HCT116 (cell line): ENCODE measurements around the gene AHNAK. TPM values are rescaled to one million over a fixed set of nuclear protein-coding genes. Genes with fewer than 3 reads are reported as not detected.

Source experiments
- ATAC-seq: fragments of 200-7000 bp; cut with Tn5 transposase; 2 replicates; pipeline ENCODE4 v1.9.1; 2020; ENCODE audit warnings: mild to moderate bottlenecking, moderate library complexity
- BruUV-seq: library from RNA; stranded (reverse); fragments of 400-500 nt; replicated peaks from 2 replicates; lab custom pipeline; 2021; lab: Mats Ljungman, UMichigan
- CTCF ChIA-PET: fragments of 300-600 bp; sonication (Branson Sonifier 250); formaldehyde crosslinking; loops from one replicate; lab custom pipeline; 2021; ENCODE audit warnings: antibody characterized with exemption; lab: Charles Lee
- POLR2A ChIA-PET: fragments of 300-600, 350-600 bp; sonication (Branson Sonifier 250); formaldehyde crosslinking; loops from one replicate; lab custom pipeline; 2021; ENCODE audit warnings: antibody characterized with exemption; lab: Charles Lee
- RAD21 ChIA-PET, 2 experiments: fragments of 300-600 bp; sonication (Branson Sonifier 250); formaldehyde crosslinking; loops; one replicate each; lab custom pipeline; 2023; ENCODE audit warnings: low total read pairs in 2 of 2; ENCODE audit not compliant: uncharacterized antibody in 2 of 2, unreplicated experiment in 2 of 2, low non-redundant PET in 1 of 2; lab: Charles Lee
- DNase-seq: peaks from one replicate; pipeline ENCODE4 v3.0.0-alpha.2; 2010; ENCODE audit warnings: low read depth, low spot score
- H2AFZ ChIP-seq: fragments of 200-600 bp; shearing (Covaris generic), sonication (generic); 2 replicates; pipeline ENCODE4 v1.6.1; 2017; ENCODE audit warnings: low read depth, mixed run types, mixed read lengths, antibody characterized with exemption, low read length; ENCODE audit not compliant: poor library complexity, severe bottlenecking
- H3K27ac ChIP-seq: 2 replicates; pipeline ENCODE4 v1.5.1; 2012; ENCODE audit warnings: low read depth, low read length
- H3K27me3 ChIP-seq: fragments of 200-600 bp; sonication (generic); 2 replicates; pipeline ENCODE4 v1.6.1; 2016; ENCODE audit warnings: mixed run types, low read length, mixed read lengths; ENCODE audit not compliant: insufficient read depth
- H3K36me3 ChIP-seq, 2 experiments: fragments of 200-500 bp in 1 of 2; fragments of 200-600 bp in 1 of 2; sonication (Bioruptor generic) in 1 of 2; sonication (generic) in 1 of 2; 2 replicates each; pipeline versions ENCODE4 v1.5.1 to v1.6.1; 2014 to 2016; ENCODE audit warnings: low read length in 2 of 2, inconsistent platforms in 1 of 2, mixed read lengths in 1 of 2, mixed run types in 1 of 2; ENCODE audit not compliant: insufficient read depth in 2 of 2, control insufficient read depth in 1 of 2
- H3K4me1 ChIP-seq, 2 experiments: fragments of 200-600 bp in 1 of 2; sonication (generic) in 1 of 2; 2 replicates each; pipeline versions ENCODE4 v1.5.1 to v1.6.1; 2012 to 2017; ENCODE audit warnings: low read length in 2 of 2, inconsistent platforms in 1 of 2, mild to moderate bottlenecking in 1 of 2, mixed read lengths in 1 of 2, mixed run types in 1 of 2, moderate library complexity in 1 of 2; ENCODE audit not compliant: insufficient read depth in 2 of 2, control insufficient read depth in 1 of 2
- H3K4me2 ChIP-seq: fragments of 200-600 bp; sonication (generic); 2 replicates; pipeline ENCODE4 v1.6.1; 2017; ENCODE audit warnings: mixed run types, low read length, mixed read lengths
- H3K4me3 ChIP-seq, 2 experiments: fragments of 200-600 bp in 1 of 2; sonication (generic) in 1 of 2; replicated peaks in 1 of 2; 2 replicates each; pipeline ENCODE4 v1.5.1; 2011 to 2016; ENCODE audit warnings: low read length in 2 of 2, control low read depth in 1 of 2, low read depth in 1 of 2, mild to moderate bottlenecking in 1 of 2, mixed read lengths in 1 of 2, mixed run types in 1 of 2
- H3K79me2 ChIP-seq: fragments of 200-600 bp; sonication (generic); 2 replicates; pipeline ENCODE4 v1.6.1; 2017; ENCODE audit warnings: mild to moderate bottlenecking, mixed run types, low read length, moderate library complexity, mixed read lengths; ENCODE audit not compliant: insufficient read depth
- H3K9ac ChIP-seq: fragments of 200-600 bp; sonication (generic); 2 replicates; pipeline ENCODE4 v1.6.1; 2016; ENCODE audit warnings: low read length, mixed read lengths
- H3K9me2 ChIP-seq: fragments of 200-600 bp; sonication (generic), shearing (Covaris generic); 2 replicates; pipeline ENCODE4 v1.6.1; 2017; ENCODE audit warnings: mixed run types, mild to moderate bottlenecking, moderate library complexity; ENCODE audit not compliant: insufficient read depth
- H3K9me3 ChIP-seq, 2 experiments: fragments of 200-500 bp in 1 of 2; fragments of 200-600 bp in 1 of 2; sonication (Bioruptor generic) in 1 of 2; sonication (generic) in 1 of 2; 2 replicates each; pipeline ENCODE4 v1.6.1; 2014 to 2017; ENCODE audit warnings: low read length in 2 of 2, mixed read lengths in 2 of 2, inconsistent platforms in 1 of 2, low read depth in 1 of 2, mild to moderate bottlenecking in 1 of 2, mixed run types in 1 of 2, moderate library complexity in 1 of 2; ENCODE audit not compliant: control insufficient read depth in 1 of 2, insufficient read depth in 1 of 2
- H4K20me1 ChIP-seq: fragments of 200-600 bp; sonication (generic), shearing (Covaris generic); 2 replicates; pipeline ENCODE4 v1.6.1; 2017; ENCODE audit warnings: mixed run types, mild to moderate bottlenecking, moderate library complexity; ENCODE audit not compliant: insufficient read depth
- EGR1 ChIP-seq: IDR thresholded peaks from 2 replicates; pipeline ENCODE4 v1.6.1; 2012; ENCODE audit warnings: low read depth
- POLR2AphosphoS5 ChIP-seq: IDR thresholded peaks from 2 replicates; pipeline ENCODE4 v1.6.1; 2011; ENCODE audit warnings: mild to moderate bottlenecking, low read depth, low read length, moderate library complexity
- RAD21 ChIP-seq: IDR thresholded peaks from 2 replicates; pipeline ENCODE4 v1.6.1; 2012; ENCODE audit warnings: low read depth, mild to moderate bottlenecking
- intact Hi-C: fragments of 100-400 bp; cut with micrococcal nuclease; formaldehyde crosslinking; loops from 2 replicates; pipeline ENCODE4 v1.10.0; 2022
- total RNA-seq: library from RNA; stranded (reverse); gene quantifications from one replicate; pipeline ENCODE4 v1.2.1, GENCODE V29; 2021; ENCODE audit not compliant: unreplicated experiment
- TF ChIP-seq, protein P1 (sequence below): IDR thresholded peaks from 2 replicates; pipeline ENCODE4 v1.6.1; 2011; ENCODE audit warnings: mild to moderate bottlenecking, low read length, moderate library complexity; ENCODE audit not compliant: insufficient replicate concordance; ENCODE audit errors: extremely low read depth
- TF ChIP-seq, protein P2 (sequence below): IDR thresholded peaks from 2 replicates; pipeline ENCODE4 v1.6.1; 2012

Gene AHNAK
- total RNA-seq, 1 experiment from 2014 or later = 239 TPM

DNA sequence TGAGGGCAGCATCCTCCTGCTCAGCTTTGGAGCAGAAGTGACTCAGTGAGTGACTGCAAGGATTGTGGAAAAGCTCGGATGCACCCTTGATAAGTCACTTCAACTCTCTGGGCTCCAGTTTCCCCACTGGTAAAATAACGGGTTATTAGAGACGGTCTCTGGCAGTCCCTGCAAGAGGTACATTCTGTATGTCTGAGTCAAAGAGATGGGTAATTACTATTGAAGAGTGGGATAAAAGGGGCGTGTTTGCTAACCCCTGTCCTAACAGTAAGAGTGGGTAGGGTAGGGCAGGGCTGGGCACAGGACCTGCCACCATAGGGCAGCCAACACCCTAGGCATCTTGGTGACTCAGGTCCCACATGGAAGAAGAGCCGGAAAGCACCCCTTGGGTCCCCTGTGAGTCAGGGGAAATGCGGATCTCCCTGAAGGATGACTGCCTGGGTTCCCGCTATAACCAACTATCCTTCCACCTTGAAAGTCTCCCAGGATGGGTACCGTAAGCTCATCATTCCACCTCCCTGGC, 7.3 kb upstream of the AHNAK start:
- peak; percentile 68 for DNase-seq
- ChIA-PET POLR2A (interaction anchor here (1.1 to 2.1 kb wide), 9 partner anchors 7 to 287 kb away, joined by 4 to 15 read pairs (median 6); partner anchors contain the start of genes C11orf98, CSKMT, EEF1G and TUT1), RAD21 (interaction anchor here (1.1 to 2.3 kb wide), 3 partner anchors 11 to 129 kb away, joined by 3 to 8 read pairs (median 6); no protein-coding TSS in a partner anchor), CTCF (interaction anchor here (2.2 to 3.8 kb wide), 3 partner anchors 10 to 159 kb away, joined by 9 to 39 read pairs (median 30); no protein-coding TSS in a partner anchor)
- peak; percentile 33 for ATAC-seq
- Histone ChIP-seq H3K9ac (peak overlapping the region; percentile 81), H2AFZ (no peak overlapping the region), H3K4me1 (peaks cover 70 to 87% of the 10 kb centered on the region in 2 experiments), H3K4me2 (peak overlapping the region; percentile 94), H3K4me3 (peak overlapping the region; percentile 36 to 52), H3K9me3 (no peaks in the 10 kb centered on the region), H3K27me3 (no peaks in the 10 kb centered on the region), H3K9me2 (no peaks in the 10 kb centered on the region), H4K20me1 (no peaks in the 10 kb centered on the region; the same call in 1 of the 2 replicates), H3K79me2 (peaks cover 15% of the 10 kb centered on the region), H3K36me3 (peaks cover 4 to 5% of the 10 kb centered on the region in 2 experiments; a peak in 3 of 4 replicates), H3K27ac (peak overlapping the region; percentile 99)
- intact Hi-C loops = no loop called here
- peak; percentile 37; the same call in 1 of the 2 replicates for TF ChIP-seq POLR2AphosphoS5
- TF ChIP-seq RAD21 = no peak
- no TSS peak for BruUV-seq

DNA sequence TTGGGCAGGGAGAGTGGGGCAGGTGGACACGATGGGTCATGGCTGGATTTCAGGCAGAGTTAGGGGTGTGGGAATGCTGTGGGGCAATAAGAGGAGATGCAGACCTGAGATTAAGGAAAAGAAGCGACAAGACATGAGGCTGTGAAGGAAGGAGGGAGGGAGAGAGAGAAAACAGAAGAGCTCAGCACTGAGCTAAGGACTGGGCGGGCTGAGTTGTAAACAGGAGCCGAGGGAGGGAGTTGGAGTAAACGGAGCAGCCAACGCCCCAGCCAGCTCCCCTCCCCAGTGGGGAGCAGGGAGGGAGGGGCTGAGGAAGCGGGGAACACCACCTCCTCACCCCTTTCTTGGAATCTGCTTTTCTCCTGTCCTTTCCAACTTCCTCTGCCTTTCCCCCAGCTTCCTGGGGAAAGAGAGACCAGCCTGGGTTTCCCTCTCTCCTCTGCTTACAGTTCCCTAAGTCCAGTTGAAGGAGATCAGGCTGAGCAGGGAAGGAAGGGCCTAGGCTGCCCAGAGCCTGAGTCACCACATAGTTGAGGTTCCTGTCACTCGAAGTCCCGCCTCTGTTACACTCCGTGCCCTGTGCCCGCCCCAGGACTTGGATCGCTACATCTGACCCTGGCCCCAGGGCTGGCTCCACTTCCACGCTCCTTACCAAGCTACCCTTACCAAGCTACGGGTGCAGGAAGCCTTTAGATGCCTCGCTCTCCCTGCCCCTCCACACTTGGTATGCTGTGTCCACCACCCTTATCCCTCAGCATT, 6.7 kb upstream of the AHNAK start:
- no peak overlapping the region for H2AFZ ChIP-seq
- peak overlapping the region; percentile 99 for H3K27ac ChIP-seq
- intact Hi-C loops = no loop called here
- H3K4me1 ChIP-seq = peaks cover 70 to 87% of the 10 kb centered on the region in 2 experiments
- BruUV-seq = TSS peak; percentile 57
- no peaks in the 10 kb centered on the region for H3K9me3 ChIP-seq
- H3K4me3 ChIP-seq = peak overlapping the region; percentile 36 to 52
- no peaks in the 10 kb centered on the region; a peak in 1 of 4 replicates for H3K36me3 ChIP-seq
- ATAC-seq = peak; percentile 78
- peak; percentile 68 for TF ChIP-seq POLR2AphosphoS5
- TF ChIP-seq EGR1 = no peak
- no peak for TF ChIP-seq RAD21
- TF ChIP-seq, protein P1, sequence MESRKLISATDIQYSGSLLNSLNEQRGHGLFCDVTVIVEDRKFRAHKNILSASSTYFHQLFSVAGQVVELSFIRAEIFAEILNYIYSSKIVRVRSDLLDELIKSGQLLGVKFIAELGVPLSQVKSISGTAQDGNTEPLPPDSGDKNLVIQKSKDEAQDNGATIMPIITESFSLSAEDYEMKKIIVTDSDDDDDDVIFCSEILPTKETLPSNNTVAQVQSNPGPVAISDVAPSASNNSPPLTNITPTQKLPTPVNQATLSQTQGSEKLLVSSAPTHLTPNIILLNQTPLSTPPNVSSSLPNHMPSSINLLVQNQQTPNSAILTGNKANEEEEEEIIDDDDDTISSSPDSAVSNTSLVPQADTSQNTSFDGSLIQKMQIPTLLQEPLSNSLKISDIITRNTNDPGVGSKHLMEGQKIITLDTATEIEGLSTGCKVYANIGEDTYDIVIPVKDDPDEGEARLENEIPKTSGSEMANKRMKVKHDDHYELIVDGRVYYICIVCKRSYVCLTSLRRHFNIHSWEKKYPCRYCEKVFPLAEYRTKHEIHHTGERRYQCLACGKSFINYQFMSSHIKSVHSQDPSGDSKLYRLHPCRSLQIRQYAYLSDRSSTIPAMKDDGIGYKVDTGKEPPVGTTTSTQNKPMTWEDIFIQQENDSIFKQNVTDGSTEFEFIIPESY = peak; percentile 90
- TF ChIP-seq, protein P2, sequence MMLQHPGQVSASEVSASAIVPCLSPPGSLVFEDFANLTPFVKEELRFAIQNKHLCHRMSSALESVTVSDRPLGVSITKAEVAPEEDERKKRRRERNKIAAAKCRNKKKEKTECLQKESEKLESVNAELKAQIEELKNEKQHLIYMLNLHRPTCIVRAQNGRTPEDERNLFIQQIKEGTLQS = no peak
- H4K20me1 ChIP-seq = no peaks in the 10 kb centered on the region
- POLR2A ChIA-PET = interaction anchor here (0.9 to 2.1 kb wide), 14 partner anchors 8 to 288 kb away, joined by 3 to 15 read pairs (median 5); partner anchors contain the start of genes B3GAT3, C11orf98, CSKMT and EEF1G
- RAD21 ChIA-PET = interaction anchor here (1.1 to 2.3 kb wide), 4 partner anchors 9 to 128 kb away, joined by 3 to 8 read pairs (median 4); no protein-coding TSS in a partner anchor
- no peaks in the 10 kb centered on the region for H3K9me2 ChIP-seq
- peak overlapping the region; percentile 94 for H3K4me2 ChIP-seq
- peak overlapping the region; percentile 81 for H3K9ac ChIP-seq
- no peaks in the 10 kb centered on the region for H3K27me3 ChIP-seq
- CTCF ChIA-PET = interaction anchor here (1.0 to 3.8 kb wide), 4 partner anchors 10 to 158 kb away, joined by 3 to 39 read pairs (median 20); partner anchors contain the start of gene TUT1
- H3K79me2 ChIP-seq = peaks cover 9% of the 10 kb centered on the region
- peak; percentile 91 for DNase-seq
